MCF 10A (cell line): ENCODE data around the gene NRG3. TPM values are rescaled to one million over a fixed set of nuclear protein-coding genes. Genes with fewer than 3 reads are reported as not detected.

ENCODE experiments used
- BruUV-seq: library from RNA; stranded (reverse); fragments of 400-500 nt; replicated peaks from 2 replicates; lab custom pipeline; 2021; lab: Mats Ljungman, UMichigan
- CTCF ChIA-PET: fragments of 300-600 bp; sonication (Branson Sonifier 250); formaldehyde crosslinking; extraction: SDS; loops from one replicate; lab custom pipeline; 2021; ENCODE audit warnings: antibody characterized with exemption, inconsistent platforms; lab: Yijun Ruan, JAX
- POLR2A ChIA-PET: fragments of 300-600, 350-650 bp; sonication (Branson Sonifier 250); formaldehyde crosslinking; extraction: SDS; loops from one replicate; lab custom pipeline; 2020; ENCODE audit warnings: antibody characterized with exemption, inconsistent platforms; lab: Yijun Ruan, JAX
- DNase-seq: peaks from one replicate; pipeline ENCODE4 v3.0.0-alpha.2; 2018; ENCODE audit not compliant: unreplicated experiment
- H3K27ac Mint-ChIP-seq: one replicate; pipeline ENCODE4 v1.8.0; 2022; ENCODE audit warnings: mild to moderate bottlenecking, low read depth, mixed read lengths; ENCODE audit not compliant: unreplicated experiment
- H3K27me3 Mint-ChIP-seq: one replicate; pipeline ENCODE4 v1.8.0; 2022; ENCODE audit warnings: mixed read lengths; ENCODE audit not compliant: insufficient read depth, unreplicated experiment
- H3K36me3 Mint-ChIP-seq: one replicate; pipeline ENCODE4 v1.8.0; 2022; ENCODE audit warnings: mild to moderate bottlenecking, moderate library complexity, mixed read lengths; ENCODE audit not compliant: insufficient read depth, unreplicated experiment
- H3K4me1 Mint-ChIP-seq: one replicate; pipeline ENCODE4 v1.8.0; 2022; ENCODE audit warnings: mixed read lengths; ENCODE audit not compliant: insufficient read depth, unreplicated experiment
- H3K4me3 Mint-ChIP-seq: one replicate; pipeline ENCODE4 v1.8.0; 2022; ENCODE audit warnings: mild to moderate bottlenecking, moderate library complexity, mixed read lengths; ENCODE audit not compliant: unreplicated experiment
- H3K9me3 Mint-ChIP-seq: one replicate; pipeline ENCODE4 v1.8.0; 2022; ENCODE audit warnings: mixed read lengths; ENCODE audit not compliant: unreplicated experiment
- CTCF ChIP-seq: fragments of 200-600 bp; IDR thresholded peaks from one replicate; pipeline ENCODE4 v1.8.0; 2022; ENCODE audit warnings: antibody characterized with exemption, mild to moderate bottlenecking; ENCODE audit not compliant: unreplicated experiment
- intact Hi-C: fragments of 100-400 bp; cut with micrococcal nuclease; formaldehyde crosslinking; loops from 2 replicates; pipeline ENCODE4 v1.14.1; 2022
- total RNA-seq: library from RNA; stranded (reverse); gene quantifications from 2 replicates; pipeline ENCODE4 v1.2.3, GENCODE V29; 2022

The NRG3 gene
- total RNA-seq, 1 experiment from 2014 or later = not detected

DNA sequence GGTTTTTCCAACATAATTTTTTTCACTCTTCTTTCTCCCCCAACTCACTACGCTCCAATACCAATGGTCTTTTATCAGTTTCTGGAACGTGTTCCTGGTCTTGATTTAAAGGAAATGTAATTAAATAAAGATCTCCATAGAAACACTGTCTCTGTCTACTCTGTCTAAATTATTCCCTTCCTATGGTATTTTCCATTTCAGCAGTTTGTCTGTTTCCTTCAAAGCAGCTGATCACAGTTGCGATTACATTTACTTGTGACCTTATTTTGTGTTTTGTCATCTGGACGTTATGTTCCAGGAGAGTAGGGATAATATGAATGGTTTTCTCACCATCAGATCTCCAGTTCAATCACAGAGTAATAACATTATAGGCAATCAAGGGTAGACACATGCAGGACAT, 359.2 kb downstream of the NRG3 start:
- Mint-ChIP-seq H3K27ac (no peak overlapping the region), H3K9me3 (peaks cover 7% of the 10 kb centered on the region), H3K27me3 (no peaks in the 10 kb centered on the region), H3K36me3 (no peaks in the 10 kb centered on the region), H3K4me1 (peaks cover 4% of the 10 kb centered on the region), H3K4me3 (no peak overlapping the region)
- CTCF ChIA-PET = no interaction called here
- no peak for TF ChIP-seq CTCF
- BruUV-seq = no TSS peak
- intact Hi-C loops = no loop called here
- POLR2A ChIA-PET = no interaction called here
- DNase-seq = no peak

DNA sequence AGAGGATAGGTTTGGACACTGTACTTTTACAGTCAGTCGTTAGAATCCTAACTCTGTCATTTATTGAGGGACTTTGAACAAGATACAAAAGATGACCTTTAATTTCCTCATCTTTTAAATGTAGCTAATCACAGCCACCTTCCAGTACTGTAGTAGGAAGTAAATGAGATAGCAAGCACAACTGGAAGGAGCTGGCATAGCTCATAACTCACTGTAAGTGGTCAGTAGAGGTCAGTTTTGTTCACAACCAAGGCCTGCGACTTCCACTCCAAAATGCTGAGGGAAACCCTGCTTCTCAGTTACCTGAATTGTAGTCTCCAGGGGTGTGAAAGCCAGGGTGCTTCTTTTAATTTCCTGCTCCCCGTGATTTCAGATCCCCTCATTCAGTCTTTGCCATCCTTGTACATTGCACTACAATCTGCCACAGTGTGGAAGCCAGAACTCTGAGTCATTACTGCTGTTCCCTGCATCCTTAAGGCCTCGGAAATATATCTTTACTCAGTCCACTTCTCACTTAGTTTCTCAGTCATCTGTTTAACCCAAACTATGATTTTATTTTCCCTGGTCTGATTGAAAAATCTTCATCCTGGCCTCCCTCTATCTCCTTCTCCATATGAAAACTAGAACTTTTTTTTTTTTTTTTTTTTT, 361.2 kb downstream of the NRG3 start:
- H3K4me3 Mint-ChIP-seq = no peak overlapping the region
- no peak for DNase-seq
- no peak for TF ChIP-seq CTCF
- ChIA-PET CTCF (no interaction called here), POLR2A (no interaction called here)
- H3K27me3 Mint-ChIP-seq = no peaks in the 10 kb centered on the region
- H3K9me3 Mint-ChIP-seq = no peaks in the 10 kb centered on the region
- H3K27ac Mint-ChIP-seq = no peak overlapping the region
- peaks cover 6% of the 10 kb centered on the region for H3K4me1 Mint-ChIP-seq
- no peaks in the 10 kb centered on the region for H3K36me3 Mint-ChIP-seq
- BruUV-seq = no TSS peak
- intact Hi-C loops = no loop called here

GRCh38 chr10:82238291-82238690, 363.3 kb downstream of the NRG3 start:
- CTCF ChIA-PET = no interaction called here
- intact Hi-C loops = no loop called here
- BruUV-seq = no TSS peak

GRCh38 chr10:82240408-82240807, 365.4 kb downstream of the NRG3 start:
- Mint-ChIP-seq H3K9me3 (no peaks in the 10 kb centered on the region), H3K4me3 (no peak overlapping the region), H3K27ac (no peak overlapping the region), H3K36me3 (no peaks in the 10 kb centered on the region), H3K4me1 (peaks cover 11% of the 10 kb centered on the region), H3K27me3 (no peaks in the 10 kb centered on the region)
- no TSS peak for BruUV-seq
- no peak for TF ChIP-seq CTCF
- CTCF ChIA-PET = no interaction called here
- intact Hi-C loops = no loop called here
- DNase-seq = no peak
- POLR2A ChIA-PET = interaction anchor here (0.7 kb wide), 1 partner anchor 429 kb away, joined by 3 read pairs; no protein-coding TSS in a partner anchor

More at GRCh38 chr10:82238291-82238690, 363.3 kb downstream of the NRG3 start:
- no peaks in the 10 kb centered on the region for H3K27me3 Mint-ChIP-seq
- H3K36me3 Mint-ChIP-seq = no peaks in the 10 kb centered on the region
- POLR2A ChIA-PET = interaction anchor here (0.6 kb wide), 1 partner anchor 155 kb away, joined by 3 read pairs; no protein-coding TSS in a partner anchor
- TF ChIP-seq CTCF = no peak
- no peaks in the 10 kb centered on the region for H3K9me3 Mint-ChIP-seq
- peaks cover 11% of the 10 kb centered on the region for H3K4me1 Mint-ChIP-seq
- no peak for DNase-seq
- H3K27ac Mint-ChIP-seq = no peak overlapping the region
- no peak overlapping the region for H3K4me3 Mint-ChIP-seq
